GM19372 (cell line): Measurements from ENCODE around the gene KCNQ1.

Experiments used
- ATAC-seq: cut with Tn5 transposase; IDR thresholded peaks from one replicate; pipeline ENCODE4 v1.9.1; 2021; ENCODE audit warnings: mild to moderate bottlenecking, low read depth, moderate library complexity; ENCODE audit not compliant: unreplicated experiment

Gene KCNQ1

DNA sequence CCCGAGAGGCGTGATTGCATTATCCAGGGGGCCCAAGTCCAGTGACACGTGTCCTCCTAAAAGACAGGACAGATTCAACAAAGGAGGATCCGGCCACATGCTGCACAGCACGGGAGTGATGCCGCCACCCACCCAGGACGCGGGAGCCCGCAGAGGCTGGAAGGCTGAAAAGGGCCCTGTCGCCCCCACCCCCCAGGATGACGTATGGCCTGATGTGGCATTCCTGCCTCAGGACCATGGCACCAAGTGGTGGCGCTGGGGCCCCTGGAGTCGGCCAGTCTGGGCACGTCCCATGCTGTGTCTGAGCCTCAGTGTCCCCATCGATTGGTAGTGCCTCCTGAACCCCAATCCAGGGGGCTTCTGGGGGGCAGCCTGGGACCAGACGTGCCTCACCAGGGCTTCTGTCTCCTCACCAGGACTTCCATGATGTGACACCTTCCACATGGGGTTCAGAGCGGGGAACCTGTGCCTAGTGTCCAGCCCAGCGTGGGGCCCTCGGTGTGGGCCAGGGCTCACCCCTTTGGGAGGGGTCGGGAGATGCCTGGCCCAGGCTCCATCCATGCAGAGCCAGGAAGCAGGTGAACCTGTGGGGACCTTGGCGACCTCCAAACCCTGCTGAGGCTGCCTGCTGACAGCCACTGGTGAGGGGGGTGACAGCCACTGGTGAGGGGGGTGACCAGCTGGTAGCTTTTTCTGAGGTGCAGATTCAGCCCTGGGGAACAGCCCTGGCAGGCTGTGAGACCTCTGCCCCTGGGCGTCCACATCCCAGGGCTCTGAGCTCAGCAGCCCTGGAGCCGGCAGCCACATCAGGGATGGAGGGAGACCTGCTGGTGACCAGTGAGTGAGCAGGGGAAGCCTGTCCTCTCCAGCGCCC lies 75.3 kb downstream of the KCNQ1 start:
- ATAC-seq = no peak

DNA sequence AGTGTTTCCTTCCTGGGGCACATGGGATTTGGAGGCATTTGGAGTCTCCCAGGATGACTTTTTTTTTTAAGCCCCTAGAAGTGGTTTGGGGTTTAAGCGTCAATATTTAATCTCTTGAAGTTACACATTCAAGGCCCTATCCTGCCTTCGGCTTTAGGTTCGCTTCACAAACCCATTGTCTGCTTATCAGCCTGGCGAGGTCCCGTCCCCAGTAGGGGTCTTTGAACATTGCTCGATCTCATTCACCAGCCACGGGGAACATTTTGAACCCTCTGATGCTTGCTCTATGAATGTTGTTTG lies 75.9 kb downstream of the KCNQ1 start:
- ATAC-seq = no peak

DNA sequence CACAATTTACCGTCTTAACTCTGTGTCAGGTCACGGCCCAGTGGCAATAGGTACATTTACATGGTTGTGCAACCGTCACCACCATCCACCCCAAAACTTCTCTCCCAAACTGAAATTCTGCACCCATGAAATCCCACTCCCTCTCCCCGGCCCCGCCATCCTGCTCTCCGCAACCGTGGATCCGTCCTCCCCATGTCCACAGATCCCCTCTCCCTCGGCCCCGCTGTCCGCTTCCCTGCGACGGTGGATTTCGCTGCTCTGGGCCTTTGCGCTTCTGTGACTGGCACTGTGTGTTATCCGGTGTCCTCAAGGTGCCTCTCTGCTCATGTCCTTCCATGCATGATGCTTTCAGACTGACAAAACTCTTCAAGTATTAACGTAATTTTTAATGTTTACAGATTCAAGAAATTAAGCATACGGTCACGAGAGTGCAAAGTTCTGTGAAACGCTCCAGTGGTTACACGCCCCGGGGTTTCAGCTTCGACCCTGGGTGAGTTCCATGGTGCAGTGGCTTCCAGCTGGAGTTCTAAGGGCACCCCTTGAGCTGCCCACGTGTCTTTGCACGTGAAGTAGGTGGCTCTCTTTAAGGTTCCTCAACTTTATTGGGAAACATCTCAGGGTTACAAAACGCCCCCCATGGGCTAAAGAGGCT lies 76.4 kb downstream of the KCNQ1 start:
- ATAC-seq = no peak

DNA sequence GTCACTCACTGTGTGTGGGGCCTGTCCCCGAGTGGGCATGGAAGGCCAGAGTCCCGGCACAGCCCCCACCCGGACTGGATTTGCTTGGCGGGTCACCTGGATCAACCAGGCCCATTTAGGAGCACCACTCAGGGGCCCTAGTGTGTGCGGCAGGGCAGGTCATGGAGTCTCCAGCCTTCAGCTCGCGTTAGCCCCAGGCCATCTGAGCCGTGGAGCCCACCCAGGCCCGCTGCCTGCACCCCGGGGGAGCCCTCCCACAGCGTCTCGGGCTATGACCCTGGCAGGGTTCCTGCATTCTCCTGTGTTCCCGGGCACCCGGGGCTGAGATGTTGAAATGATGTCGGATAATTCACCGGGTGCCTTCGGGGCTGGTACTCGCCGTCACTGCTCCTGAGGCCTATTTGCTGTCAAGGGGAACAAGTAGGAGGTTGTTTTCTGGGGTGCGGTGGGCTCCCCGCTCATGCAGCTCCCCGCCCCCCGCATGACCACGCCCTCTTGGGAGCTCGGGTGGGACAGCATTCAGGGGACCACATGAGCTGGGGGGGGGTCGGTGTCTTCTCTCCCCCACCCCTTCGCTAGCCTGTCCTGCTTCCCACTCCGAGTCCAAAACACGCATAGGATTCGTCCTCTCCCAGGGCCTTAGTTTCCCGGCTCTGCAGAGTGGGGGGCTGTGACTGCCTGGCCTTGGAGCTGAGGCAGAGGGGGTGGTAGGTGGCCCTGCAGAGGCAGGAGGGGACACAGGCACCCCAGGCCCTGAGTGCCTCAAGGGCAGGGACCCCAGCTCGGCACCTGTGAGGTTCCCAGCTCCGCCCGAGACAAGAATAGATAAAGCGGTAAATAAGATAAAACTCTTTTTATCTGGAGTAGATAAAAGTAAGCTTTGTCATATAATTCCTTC lies 77.2 kb downstream of the KCNQ1 start:
- ATAC-seq = no peak

GRCh38 chr11:2522631-2523255 lies 77.9 kb downstream of the KCNQ1 start:
- ATAC-seq = no peak

DNA sequence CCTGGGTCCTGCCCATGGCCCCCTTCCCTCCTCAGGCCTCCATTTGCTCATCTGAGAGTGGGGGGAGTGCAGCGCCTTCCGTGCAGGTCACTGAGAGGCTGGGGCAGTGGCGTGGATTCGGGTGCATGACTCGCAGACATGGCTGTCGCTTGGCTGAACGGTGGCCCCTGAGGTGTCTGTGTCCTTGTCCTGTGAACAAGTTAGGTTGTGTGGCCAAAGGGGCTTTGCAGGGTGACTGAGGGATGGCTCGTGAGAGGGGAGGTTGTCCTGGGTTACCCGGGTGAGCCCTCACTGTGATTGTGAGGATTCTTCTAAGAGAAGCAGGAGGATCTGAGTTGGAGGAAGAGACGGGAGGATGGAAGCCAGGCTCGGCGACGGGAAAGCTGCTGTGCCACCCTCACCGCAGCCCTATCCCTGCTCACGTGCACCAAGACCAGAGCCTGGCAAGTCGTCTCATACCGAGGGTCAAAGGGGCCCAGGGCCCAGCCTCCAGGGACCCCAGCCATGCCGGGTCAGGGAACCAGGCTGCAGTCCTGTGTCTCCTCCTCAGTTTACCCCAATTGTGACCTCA lies 79.1 kb downstream of the KCNQ1 start:
- no peak for ATAC-seq

- ATAC-seq = no peak
Observed at GRCh38 chr11:2524446-2525165, 79.8 kb downstream of the KCNQ1 start.

DNA sequence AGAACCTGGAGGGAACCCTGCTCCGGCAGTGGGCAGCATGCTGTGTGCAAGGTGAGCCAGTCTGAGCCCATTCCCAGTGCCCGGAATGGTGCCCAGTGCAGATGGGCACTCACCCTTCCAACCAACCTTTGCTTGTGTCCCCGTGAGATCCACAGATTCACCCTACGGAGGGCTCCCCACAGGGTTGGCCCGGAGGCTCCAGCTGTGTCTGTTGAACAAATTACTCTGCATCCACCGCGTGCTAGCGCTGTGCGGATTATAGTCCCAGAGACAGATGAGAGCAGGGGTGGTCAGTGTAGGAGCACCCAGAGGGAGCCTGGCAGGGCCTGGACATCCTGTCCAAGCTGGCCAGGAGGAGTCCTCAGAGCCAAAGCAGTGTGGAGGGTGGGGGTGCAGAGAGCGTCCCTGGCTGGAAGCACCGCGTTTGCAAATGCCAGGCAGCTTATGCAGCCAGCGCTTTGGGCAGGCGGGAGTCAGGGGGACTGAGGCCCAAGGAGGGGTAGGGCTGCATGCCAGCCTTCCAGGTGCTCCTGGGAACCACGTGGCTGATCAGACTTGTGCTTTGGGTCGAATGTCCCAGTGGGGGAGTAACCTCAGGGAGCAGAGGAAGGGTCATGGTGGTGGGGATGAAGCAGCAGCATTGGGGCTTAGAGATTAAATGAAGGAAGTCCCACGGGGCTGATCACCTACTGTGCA lies 80.5 kb downstream of the KCNQ1 start:
- ATAC-seq = no peak

- ATAC-seq = no peak
Observed at GRCh38 chr11:2525941-2526807, 81.4 kb downstream of the KCNQ1 start.

DNA sequence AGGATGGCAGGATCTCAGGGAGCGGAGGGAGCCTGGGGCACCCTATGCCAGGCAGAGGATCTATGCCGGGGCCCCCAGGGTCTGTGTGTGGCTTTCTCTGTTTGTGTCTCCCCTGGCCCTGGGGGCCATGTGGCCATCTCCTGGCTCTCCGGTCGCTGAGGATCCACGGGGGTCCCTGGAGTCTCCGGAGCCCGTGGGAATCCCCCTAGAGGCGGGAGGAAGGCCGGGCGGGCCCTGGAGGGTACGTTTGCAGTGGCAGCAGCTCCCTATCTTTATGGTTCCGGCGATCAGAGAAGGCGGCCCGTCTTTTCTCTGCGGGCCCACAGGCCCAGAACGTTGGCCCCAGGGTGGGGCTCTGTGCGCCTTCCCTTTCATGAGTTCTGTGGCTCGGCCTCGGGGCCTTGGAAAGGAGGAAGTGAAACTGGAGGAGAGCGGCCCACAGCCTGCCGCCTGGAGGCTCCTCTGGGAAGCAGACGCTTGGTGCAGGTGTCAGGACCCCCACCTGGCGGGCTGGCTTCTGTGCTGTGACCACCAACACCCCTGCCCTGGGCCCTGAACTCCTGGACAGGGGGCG lies 82.1 kb downstream of the KCNQ1 start:
- peak; percentile 59 for ATAC-seq

DNA sequence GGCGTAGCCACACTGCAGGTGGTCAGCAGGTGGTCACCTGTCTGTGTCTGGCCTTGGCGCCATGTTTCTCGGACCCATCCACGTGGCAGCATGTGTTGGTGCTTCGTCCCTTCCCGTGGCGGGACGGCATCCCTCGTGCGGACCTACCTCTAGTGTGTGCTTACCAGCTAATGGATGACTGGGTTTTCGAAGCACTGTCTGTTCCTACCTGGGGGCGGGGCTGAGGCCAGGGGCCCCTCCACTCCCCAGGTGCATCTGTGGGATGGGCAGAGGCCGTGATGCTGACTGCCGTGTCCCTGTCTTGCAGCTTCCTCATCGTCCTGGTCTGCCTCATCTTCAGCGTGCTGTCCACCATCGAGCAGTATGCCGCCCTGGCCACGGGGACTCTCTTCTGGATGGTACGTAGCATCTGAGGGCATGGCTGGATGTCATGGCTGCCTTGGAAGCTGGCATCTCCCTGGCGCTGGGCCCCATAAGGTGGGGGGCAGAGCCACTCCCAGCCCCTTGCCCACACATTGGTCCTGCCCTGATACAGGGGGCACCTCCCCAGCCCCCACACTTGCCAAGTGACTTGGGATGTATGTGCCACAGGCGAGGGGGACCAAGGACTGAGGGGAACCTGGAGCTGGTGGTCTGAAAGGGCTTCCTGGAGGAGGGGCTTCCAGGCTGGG lies 82.9 kb downstream of the KCNQ1 start:
- no peak for ATAC-seq

- no peak for ATAC-seq
Observed at GRCh38 chr11:2528301-2529050, 83.7 kb downstream of the KCNQ1 start.

- ATAC-seq = no peak
Observed at GRCh38 chr11:2529173-2529572, 84.4 kb downstream of the KCNQ1 start.

DNA sequence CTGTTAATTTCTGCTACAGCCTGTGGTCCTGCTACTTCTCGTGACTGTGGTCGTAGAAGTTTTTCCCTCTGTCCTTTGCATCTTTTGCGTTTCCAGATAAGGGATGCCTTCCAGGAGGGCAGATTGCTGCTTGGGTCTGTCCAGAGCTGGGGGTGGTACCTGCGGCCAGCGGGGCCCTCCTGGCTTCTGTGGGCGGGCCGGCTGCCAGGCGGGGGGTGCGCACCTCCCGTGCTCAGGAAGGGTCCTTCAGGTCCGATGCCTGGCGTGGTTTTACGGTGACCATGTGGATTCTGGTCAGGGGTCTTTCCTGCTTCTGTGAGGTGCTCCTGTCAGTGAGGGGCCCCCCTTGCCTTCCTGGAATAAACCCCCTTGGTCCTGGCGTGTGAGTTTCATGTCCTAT lies 84.8 kb downstream of the KCNQ1 start:
- ATAC-seq = no peak

DNA sequence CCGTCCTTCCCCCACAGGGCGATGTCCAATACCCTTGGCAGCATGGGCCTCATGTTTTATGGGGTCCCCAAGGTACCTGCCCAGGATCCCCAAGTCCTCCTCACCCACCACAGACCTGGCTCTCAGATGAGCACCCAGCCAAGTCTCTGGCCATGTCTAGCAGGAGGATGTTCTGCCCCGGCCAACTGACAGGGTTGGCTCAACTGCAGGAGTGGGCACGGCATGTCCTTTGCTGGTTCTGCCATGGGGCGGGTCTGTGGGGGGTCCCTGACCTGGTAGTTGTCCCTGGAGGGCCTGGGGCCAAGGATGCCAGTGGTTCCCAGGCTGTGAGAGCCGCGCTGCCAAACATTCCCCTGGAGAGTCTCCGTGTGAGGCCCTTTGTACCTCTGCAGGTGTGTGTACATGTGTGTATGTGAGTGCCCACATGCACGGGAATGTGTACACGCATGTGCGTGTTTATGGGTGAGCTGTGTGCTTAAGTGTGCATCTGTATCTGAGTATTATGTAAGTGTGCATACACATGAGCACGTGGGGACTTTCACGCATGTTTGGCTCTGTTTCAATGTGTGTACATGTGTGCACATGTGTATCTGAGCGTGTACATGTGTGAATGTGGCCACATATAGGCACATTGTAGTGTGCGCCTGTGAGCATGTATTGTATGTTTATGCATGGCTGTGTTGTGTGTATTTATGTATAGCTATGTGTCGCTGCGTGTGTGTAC lies 85.5 kb downstream of the KCNQ1 start:
- no peak for ATAC-seq

DNA sequence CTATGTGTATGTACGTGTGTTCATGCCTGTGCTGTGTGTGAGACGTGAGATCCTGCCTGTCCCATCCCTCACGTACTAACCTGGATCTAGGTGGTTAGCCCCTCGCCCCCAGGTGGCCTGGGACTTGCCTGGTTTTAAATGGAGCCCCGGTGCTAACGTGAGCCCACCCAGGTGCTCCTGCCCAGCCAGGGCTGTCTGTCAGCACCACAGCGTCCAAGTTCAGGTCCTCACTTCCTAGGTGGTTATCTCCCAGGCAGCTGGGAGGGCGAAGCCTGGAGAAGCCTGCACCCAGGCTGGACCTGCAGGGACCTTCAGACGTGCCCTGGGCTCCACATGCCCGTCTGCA lies 86.0 kb downstream of the KCNQ1 start:
- ATAC-seq = no peak
